K562 (cell line): ENCODE data around the gene NABP2. TPM values are rescaled to one million over a fixed set of nuclear protein-coding genes. Genes with fewer than 3 reads are reported as not detected.

Source experiments
- FOXP1 ChIP-seq: sonication (generic); formaldehyde crosslinking; IDR thresholded peaks from 2 replicates; pipeline ENCODE4 v1.8.0; 2022; ENCODE audit warnings: mild to moderate bottlenecking, missing genetic modification reagents
- HDAC1 ChIP-seq, 2 experiments: fragments of 450-650 bp; IDR thresholded peaks; 2 replicates each; pipeline ENCODE4 v1.6.1; 2016 to 2017; ENCODE audit warnings: inconsistent platforms in 1 of 2, mild to moderate bottlenecking in 1 of 2, moderate library complexity in 1 of 2
- MGA ChIP-seq: fragments of 450-650 bp; IDR thresholded peaks from 2 replicates; pipeline ENCODE4 v1.6.1; 2016; ENCODE audit warnings: mild to moderate bottlenecking, moderate library complexity
- MYC ChIP-seq, 2 experiments: fragments of 250-450 bp in 1 of 2; sonication (Bioruptor Pico) in 1 of 2; IDR thresholded peaks; 2 replicates each; pipeline versions ENCODE4 v1.5.1 to v1.6.1; 2012 to 2021; ENCODE audit warnings: low read depth in 2 of 2, borderline replicate concordance in 1 of 2, improper control_type of control experiment in 1 of 2, low read length in 1 of 2, mild to moderate bottlenecking in 1 of 2, moderate library complexity in 1 of 2
- THRA ChIP-seq: fragments of 450-650 bp; IDR thresholded peaks from 2 replicates; pipeline ENCODE4 v1.6.1; 2017; ENCODE audit warnings: mild to moderate bottlenecking, moderate library complexity
- polyA plus RNA-seq, 8 experiments: library from polyadenylated mRNA; depleted of rRNA in 4 of 8; stranded (reverse) in 5 of 8; unstranded in 3 of 8; fragments of >200 nt; fragmentation: Nextera tagmentation in 2 of 8; fragmentation: Illumina TruSeq in 1 of 8; extraction: Ambion mirVana in 2 of 8; extraction: Trizol in 1 of 8; gene quantifications; 2 replicates each; pipeline versions ENCODE4 v1.2.1 to v1.2.3, GENCODE V29; 2011 to 2014; ENCODE audit warnings: inconsistent platforms in 1 of 8, missing spikeins in 1 of 8
- total RNA-seq, 7 experiments: library from RNA; depleted of rRNA in 6 of 7; stranded (reverse); fragments of >200 nt in 6 of 7; fragmentation: Illumina TruSeq in 2 of 7; extraction: Trizol in 2 of 7; gene quantifications; 2 replicates each; pipeline versions ENCODE4 v1.2.1 to v1.2.3, GENCODE V29; 2011 to 2021; ENCODE audit warnings: low replicate concordance in 1 of 7
- TF ChIP-seq, protein P1 (sequence below): fragments of 450-650 bp; IDR thresholded peaks from 2 replicates; pipeline ENCODE4 v1.6.1; 2018; ENCODE audit warnings: mild to moderate bottlenecking, low read depth; ENCODE audit not compliant: partially characterized antibody
- TF ChIP-seq, protein P2 (sequence below): sonication (generic); formaldehyde crosslinking; IDR thresholded peaks from 2 replicates; pipeline ENCODE4 v1.8.1; 2023; ENCODE audit warnings: mild to moderate bottlenecking, missing genetic modification reagents

Gene NABP2
- total and polyA plus RNA-seq, 9 of the 15 experiments (the other 6 are each of a cell fraction or from before 2014, with no cell fraction given), result 11.3 to 60.6 (median 43.5) TPM

- TF ChIP-seq MGA (peak; percentile 80), FOXP1 (0 out of 2 replicates have a peak, but pooled peaks have one; percentile 8), MYC (IDR thresholded peaks at IDR 0.05; ENCODE audit: low read depth, low read length) (peak; percentile 9; the same call in 1 of the 2 replicates), MYC (CRISPR knock-in tag; IDR thresholded peaks at IDR 0.05; ENCODE audit: borderline replicate concordance, low read depth) (no peak), THRA (no peak), HDAC1 (IDR thresholded peaks at IDR 0.05) (0 out of 4 replicates have a peak, but pooled peaks of 1 of the 2 experiments have one; percentile 31)
- TF ChIP-seq, protein P1, sequence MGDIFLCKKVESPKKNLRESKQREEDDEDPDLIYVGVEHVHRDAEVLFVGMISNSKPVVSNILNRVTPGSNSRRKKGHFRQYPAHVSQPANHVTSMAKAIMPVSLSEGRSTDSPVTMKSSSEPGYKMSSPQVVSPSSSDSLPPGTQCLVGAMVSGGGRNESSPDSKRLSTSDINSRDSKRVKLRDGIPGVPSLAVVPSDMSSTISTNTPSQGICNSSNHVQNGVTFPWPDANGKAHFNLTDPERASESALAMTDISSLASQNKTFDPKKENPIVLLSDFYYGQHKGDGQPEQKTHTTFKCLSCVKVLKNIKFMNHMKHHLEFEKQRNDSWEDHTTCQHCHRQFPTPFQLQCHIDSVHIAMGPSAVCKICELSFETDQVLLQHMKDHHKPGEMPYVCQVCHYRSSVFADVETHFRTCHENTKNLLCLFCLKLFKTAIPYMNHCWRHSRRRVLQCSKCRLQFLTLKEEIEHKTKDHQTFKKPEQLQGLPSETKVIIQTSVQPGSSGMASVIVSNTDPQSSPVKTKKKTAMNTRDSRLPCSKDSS, result no peak
- TF ChIP-seq, protein P2, sequence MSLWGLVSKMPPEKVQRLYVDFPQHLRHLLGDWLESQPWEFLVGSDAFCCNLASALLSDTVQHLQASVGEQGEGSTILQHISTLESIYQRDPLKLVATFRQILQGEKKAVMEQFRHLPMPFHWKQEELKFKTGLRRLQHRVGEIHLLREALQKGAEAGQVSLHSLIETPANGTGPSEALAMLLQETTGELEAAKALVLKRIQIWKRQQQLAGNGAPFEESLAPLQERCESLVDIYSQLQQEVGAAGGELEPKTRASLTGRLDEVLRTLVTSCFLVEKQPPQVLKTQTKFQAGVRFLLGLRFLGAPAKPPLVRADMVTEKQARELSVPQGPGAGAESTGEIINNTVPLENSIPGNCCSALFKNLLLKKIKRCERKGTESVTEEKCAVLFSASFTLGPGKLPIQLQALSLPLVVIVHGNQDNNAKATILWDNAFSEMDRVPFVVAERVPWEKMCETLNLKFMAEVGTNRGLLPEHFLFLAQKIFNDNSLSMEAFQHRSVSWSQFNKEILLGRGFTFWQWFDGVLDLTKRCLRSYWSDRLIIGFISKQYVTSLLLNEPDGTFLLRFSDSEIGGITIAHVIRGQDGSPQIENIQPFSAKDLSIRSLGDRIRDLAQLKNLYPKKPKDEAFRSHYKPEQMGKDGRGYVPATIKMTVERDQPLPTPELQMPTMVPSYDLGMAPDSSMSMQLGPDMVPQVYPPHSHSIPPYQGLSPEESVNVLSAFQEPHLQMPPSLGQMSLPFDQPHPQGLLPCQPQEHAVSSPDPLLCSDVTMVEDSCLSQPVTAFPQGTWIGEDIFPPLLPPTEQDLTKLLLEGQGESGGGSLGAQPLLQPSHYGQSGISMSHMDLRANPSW (CRISPR knock-in tag), result no peak; the same call in 1 of the 2 replicates
These were observed 33.4 kb upstream of the NABP2 start (continued) for GRCh38 chr12:56190695-56191155.
